ENCODE measurements around the gene DIPK1C. TPM values are rescaled to one million over a fixed set of nuclear protein-coding genes. Genes with fewer than 3 reads are reported as not detected.

Gene DIPK1C
- total RNA-seq, 1 donor from 2014 or later: not detected

DNA sequence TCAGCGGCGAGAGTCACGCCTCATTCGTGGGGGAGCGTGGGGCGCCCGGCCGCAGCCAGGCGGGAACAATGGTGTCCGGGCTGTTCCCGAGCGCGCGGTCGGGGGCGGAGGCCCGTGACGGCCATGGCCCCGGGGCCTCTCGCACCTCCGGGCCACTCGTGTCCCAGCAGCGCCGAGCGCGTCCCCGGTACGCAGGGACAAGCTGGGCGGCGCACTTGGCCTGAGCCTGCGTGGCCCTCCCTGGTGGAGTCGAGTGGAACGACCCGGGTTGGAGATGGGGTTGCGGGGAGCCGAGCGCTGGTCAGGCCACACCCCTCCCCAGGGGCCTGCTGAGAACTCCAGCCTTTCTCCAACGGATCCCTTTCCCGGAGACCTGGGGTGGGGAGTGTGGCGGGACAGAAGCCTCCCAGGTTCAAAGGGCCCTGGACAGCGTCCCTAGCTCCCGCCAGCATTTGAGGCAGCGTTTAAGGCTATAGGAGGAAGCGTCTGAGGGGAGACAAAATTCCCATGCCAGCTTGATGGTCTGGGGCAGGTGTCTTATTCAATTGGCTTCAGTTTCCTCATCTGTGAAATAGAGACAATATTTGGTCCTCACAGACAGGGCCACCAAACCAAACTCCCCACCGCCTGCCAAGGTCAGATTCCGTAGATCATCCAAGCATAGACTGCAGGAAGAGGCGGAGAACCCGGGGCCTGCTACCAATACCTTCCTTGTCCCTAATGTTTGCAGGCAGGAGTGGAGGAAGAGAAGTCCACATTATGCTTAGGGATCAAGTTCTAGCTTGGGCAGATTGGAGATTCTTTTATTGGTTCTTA lies 39.6 kb upstream of the DIPK1C start:
- Mint-ChIP-seq H3K27me3 (no peaks in the 10 kb centered on the region), H3K4me3 (peak overlapping the region; percentile 99), H3K27ac (peak overlapping the region; percentile 98), H3K36me3 (ENCODE audit: low read depth) (peaks cover 21% of the 10 kb centered on the region), H3K4me1 (peaks cover 54% of the 10 kb centered on the region), H3K9me3 (no peaks in the 10 kb centered on the region)
- POLR2A ChIA-PET: interaction anchor here (0.9 to 1.5 kb wide), 10 partner anchors 8 to 714 kb away, joined by 3 to 17 read pairs (median 4); partner anchors contain the start of genes TIMM21, TSHZ1 and ZNF407
- DNase-seq (no peak), ATAC-seq (ENCODE audit: low read depth) (peak; percentile 11)
- CTCF ChIA-PET: interaction anchor here (1.0 kb wide), 1 partner anchor 147 kb away, joined by 5 read pairs; no protein-coding TSS in a partner anchor
- TF ChIP-seq, protein P1, sequence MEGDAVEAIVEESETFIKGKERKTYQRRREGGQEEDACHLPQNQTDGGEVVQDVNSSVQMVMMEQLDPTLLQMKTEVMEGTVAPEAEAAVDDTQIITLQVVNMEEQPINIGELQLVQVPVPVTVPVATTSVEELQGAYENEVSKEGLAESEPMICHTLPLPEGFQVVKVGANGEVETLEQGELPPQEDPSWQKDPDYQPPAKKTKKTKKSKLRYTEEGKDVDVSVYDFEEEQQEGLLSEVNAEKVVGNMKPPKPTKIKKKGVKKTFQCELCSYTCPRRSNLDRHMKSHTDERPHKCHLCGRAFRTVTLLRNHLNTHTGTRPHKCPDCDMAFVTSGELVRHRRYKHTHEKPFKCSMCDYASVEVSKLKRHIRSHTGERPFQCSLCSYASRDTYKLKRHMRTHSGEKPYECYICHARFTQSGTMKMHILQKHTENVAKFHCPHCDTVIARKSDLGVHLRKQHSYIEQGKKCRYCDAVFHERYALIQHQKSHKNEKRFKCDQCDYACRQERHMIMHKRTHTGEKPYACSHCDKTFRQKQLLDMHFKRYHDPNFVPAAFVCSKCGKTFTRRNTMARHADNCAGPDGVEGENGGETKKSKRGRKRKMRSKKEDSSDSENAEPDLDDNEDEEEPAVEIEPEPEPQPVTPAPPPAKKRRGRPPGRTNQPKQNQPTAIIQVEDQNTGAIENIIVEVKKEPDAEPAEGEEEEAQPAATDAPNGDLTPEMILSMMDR (IDR thresholded peaks at IDR 0.05): no peak
- intact Hi-C loops (cut with micrococcal nuclease): loop anchor here (1.0 to 10.0 kb wide), 7 partner anchors 101 to 1996 kb away; partner anchors contain the start of genes TIMM21, TSHZ1 and ZNF407

DNA sequence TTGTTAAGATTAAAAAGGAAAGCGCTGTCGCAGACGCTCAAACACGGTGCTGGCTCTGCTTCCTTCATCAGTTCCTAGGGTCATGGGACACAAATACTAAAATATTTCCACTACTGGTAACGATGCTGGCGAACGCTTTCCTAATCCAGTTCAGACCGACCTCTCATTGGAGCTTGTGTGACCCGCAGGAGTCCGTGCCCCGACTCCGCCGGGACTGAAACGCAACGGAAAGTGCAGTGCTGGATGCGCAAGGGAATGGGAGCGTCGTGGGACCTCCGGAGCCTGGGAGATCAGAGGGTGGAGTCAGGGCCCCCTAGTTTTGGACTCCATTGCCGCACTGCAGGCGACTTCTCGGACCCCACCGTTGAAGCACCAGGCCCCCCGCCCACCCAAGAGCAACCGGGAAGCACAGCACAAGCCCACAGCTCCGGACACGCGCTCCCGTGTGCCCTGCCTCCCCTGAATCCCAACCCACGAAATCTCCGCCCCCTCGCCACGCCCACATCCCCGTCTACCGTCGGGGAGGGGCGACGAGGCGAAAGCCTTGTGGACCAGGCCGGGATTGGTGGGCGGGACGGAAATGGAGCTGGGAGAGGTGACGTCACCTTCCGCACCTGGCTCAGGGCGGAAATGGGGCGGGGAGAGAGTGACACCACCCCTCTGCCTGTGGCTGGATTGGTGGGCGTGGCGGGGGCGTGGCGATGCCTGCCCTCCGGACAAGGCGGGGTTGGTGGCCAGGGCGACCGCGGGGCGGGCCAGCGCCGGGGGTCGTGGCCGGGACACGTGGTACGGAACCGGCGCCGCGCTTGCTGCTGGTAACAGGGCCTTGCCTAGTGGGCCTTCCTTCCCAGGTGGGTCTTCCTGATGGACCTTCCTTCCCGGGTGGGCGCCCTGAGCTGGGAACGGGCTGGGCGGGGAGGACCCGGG lies 38.7 kb upstream of the DIPK1C start, which contains the start of gene CNDP2:
TSS of gene CNDP2 (plus strand) at position 783 of the 927 bp plus-strand sequence. CDS start 3,611 bp downstream, outside the sequence.
- ChIA-PET CTCF (interaction anchor here (1.0 to 3.0 kb wide), 2 partner anchors 146 to 154 kb away, joined by 5 to 11 read pairs; no protein-coding TSS in a partner anchor), POLR2A (interaction anchor here (0.9 to 1.5 kb wide), 12 partner anchors 9 to 715 kb away, joined by 3 to 17 read pairs (median 4); partner anchors contain the start of genes PTGR3, TIMM21, TSHZ1 and ZNF407)
- H3K4me3 Mint-ChIP-seq: peak within 1 kb of the TSS; percentile 99
- intact Hi-C loops (cut with micrococcal nuclease): loop anchor here (1.0 to 10.0 kb wide), 7 partner anchors 101 to 1996 kb away; partner anchors contain the start of genes TIMM21, TSHZ1 and ZNF407
- TF ChIP-seq, protein P1 (IDR thresholded peaks at IDR 0.05): no peak
- no peaks in the 10 kb centered on the region for H3K27me3 Mint-ChIP-seq
- no peaks in the 10 kb centered on the region for H3K9me3 Mint-ChIP-seq
- peaks cover 13% of the 10 kb centered on the region for H3K36me3 Mint-ChIP-seq (ENCODE audit: low read depth)
- peak within 1 kb of the TSS; percentile 98 for H3K27ac Mint-ChIP-seq
- ATAC-seq (ENCODE audit: low read depth): peak; percentile 81
- peak; percentile 99 for DNase-seq
- peaks cover 46% of the 10 kb centered on the region for H3K4me1 Mint-ChIP-seq

DNA sequence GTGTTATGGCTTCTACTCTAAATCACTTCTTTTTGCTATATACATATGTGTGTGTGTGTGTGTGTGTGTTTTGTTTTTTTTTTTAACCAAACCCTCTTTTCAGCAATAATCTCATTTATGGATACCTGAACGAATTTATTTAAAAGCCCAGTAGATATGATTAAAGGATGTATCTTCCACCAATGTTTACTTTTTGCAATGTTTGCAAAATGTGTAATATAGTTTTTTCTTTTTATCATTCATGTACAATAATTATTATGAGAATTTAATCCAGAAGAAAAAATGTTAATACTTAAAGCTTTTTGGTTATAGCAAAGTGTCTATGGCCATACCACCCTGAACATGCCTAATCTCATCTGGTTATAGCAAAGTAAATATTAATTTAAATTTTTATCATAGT lies 37.4 kb upstream of the DIPK1C start:
- peaks cover 8% of the 10 kb centered on the region for H3K36me3 Mint-ChIP-seq (ENCODE audit: low read depth)
- ChIA-PET POLR2A (interaction anchor here (0.7 kb wide), 1 partner anchor 9 kb away, joined by 6 read pairs; no protein-coding TSS in a partner anchor), CTCF (interaction anchor here (1.6 to 3.0 kb wide), 3 partner anchors 57 to 152 kb away, joined by 3 to 11 read pairs (median 11); no protein-coding TSS in a partner anchor)
- H3K27ac Mint-ChIP-seq: no peak overlapping the region
- no peak for ATAC-seq (ENCODE audit: low read depth)
- TF ChIP-seq, protein P1 (IDR thresholded peaks at IDR 0.05): no peak
- H3K9me3 Mint-ChIP-seq: no peaks in the 10 kb centered on the region
- H3K27me3 Mint-ChIP-seq: peaks cover 2% of the 10 kb centered on the region
- no peak for DNase-seq
- peaks cover 36% of the 10 kb centered on the region for H3K4me1 Mint-ChIP-seq
- intact Hi-C loops (cut with micrococcal nuclease): loop anchor here (5.0 to 10.0 kb wide), 2 partner anchors 87 to 1730 kb away; no protein-coding TSS in a partner anchor
- H3K4me3 Mint-ChIP-seq: peak overlapping the region; percentile 56

DNA sequence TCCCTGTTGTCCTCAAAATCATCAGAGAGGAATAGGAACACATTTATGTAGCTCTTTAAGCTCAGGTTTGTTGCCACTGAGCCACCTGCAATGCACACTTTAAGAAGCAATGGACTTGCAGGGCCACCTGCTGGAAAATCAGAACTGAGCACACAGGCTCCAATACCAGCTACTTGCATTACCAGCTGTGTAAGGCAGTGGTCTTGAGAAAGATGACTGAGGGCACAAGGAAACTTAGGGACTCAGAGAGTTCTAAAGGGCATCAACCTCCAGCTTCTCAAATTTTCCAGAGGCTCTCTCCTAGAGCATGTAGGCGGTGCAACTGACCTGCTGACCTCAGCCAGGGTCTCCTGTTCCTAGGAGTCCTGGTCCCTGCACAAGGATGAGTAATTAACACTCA lies 36.6 kb upstream of the DIPK1C start:
- Mint-ChIP-seq H3K9me3 (no peaks in the 10 kb centered on the region), H3K4me1 (peaks cover 28% of the 10 kb centered on the region), H3K27ac (no peak overlapping the region), H3K27me3 (peaks cover 4% of the 10 kb centered on the region), H3K36me3 (ENCODE audit: low read depth) (peaks cover 5% of the 10 kb centered on the region), H3K4me3 (no peak overlapping the region)
- DNase-seq (no peak), ATAC-seq (ENCODE audit: low read depth) (no peak)
- ChIA-PET CTCF (interaction anchor here (1.1 to 3.0 kb wide), 10 partner anchors 58 to 453 kb away, joined by 3 to 25 read pairs (median 4); no protein-coding TSS in a partner anchor), POLR2A (interaction anchor here (0.9 kb wide), 1 partner anchor 104 kb away, joined by 3 read pairs; no protein-coding TSS in a partner anchor)
- TF ChIP-seq, protein P1 (IDR thresholded peaks at IDR 0.05): no peak
- intact Hi-C loops (cut with micrococcal nuclease): loop anchor here (1.0 to 10.0 kb wide), 4 partner anchors 86 to 1729 kb away; no protein-coding TSS in a partner anchor

Measured in activated B cell treated with CpG ODN at 0.5 μM for 24 hours (primary cell).